ENCODE results near the gene KRTAP4-7.

DNA sequence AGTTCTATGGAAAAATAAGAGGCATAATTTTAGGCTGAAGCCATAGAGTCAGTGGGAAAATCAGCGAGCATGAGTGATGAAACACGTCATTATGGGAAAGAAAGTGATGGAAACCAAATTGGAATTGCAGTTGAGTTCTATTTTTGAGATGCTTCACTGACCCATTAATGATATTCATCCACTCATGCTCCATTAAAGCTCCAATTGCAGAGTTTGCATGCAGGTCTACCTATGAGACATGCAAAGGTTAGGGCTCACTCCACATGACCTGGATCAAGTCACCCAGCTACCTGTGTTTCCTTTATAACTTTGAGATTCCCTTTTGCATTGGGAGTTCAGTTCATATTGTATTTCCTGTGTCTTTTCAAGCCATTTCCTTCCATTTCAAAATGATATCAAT, 10.3 kb upstream of the KRTAP4-7 start:
- TF ChIP-seq, protein P1, sequence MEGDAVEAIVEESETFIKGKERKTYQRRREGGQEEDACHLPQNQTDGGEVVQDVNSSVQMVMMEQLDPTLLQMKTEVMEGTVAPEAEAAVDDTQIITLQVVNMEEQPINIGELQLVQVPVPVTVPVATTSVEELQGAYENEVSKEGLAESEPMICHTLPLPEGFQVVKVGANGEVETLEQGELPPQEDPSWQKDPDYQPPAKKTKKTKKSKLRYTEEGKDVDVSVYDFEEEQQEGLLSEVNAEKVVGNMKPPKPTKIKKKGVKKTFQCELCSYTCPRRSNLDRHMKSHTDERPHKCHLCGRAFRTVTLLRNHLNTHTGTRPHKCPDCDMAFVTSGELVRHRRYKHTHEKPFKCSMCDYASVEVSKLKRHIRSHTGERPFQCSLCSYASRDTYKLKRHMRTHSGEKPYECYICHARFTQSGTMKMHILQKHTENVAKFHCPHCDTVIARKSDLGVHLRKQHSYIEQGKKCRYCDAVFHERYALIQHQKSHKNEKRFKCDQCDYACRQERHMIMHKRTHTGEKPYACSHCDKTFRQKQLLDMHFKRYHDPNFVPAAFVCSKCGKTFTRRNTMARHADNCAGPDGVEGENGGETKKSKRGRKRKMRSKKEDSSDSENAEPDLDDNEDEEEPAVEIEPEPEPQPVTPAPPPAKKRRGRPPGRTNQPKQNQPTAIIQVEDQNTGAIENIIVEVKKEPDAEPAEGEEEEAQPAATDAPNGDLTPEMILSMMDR (IDR thresholded peaks at IDR 0.05; ENCODE audit: insufficient read depth, low read length, poor library complexity, severe bottlenecking) = no peak
- TF ChIP-seq EZH2phosphoT487 (conservative IDR thresholded peaks at IDR 0.05; ENCODE audit: low read length) = no peak

Measured in SU-DHL-6 (cell line).